GM23338 (cell line): ENCODE data around the gene S100A5. TPM values are rescaled to one million over a fixed set of nuclear protein-coding genes. Genes with fewer than 3 reads are reported as not detected.

Experiments
- ATAC-seq: fragments of 200-7000 bp; cut with Tn5 transposase; 3 replicates; pipeline ENCODE4 v1.9.1; 2020
- DNase-seq: peaks from one replicate; pipeline ENCODE4 v3.0.0-alpha.2; 2015; ENCODE audit warnings: low spot score
- H2AFZ ChIP-seq: fragments of 200-600 bp; sonication (generic); 2 replicates; pipeline ENCODE4 v1.8.0; 2016; ENCODE audit warnings: antibody characterized with exemption, mild to moderate bottlenecking, moderate library complexity
- H3F3A ChIP-seq: fragments of 200-600 bp; sonication (generic); replicated peaks from 2 replicates; pipeline ENCODE4 v1.8.0; 2017; ENCODE audit warnings: antibody characterized with exemption, mixed run types, low read depth
- H3K27ac ChIP-seq: fragments of 200-600 bp; sonication (generic); 2 replicates; pipeline ENCODE4 v1.6.1; 2016; ENCODE audit warnings: low read depth
- H3K27me3 ChIP-seq: fragments of 200-600 bp; sonication (generic); 2 replicates; pipeline ENCODE4 v1.8.0; 2016; ENCODE audit warnings: mild to moderate bottlenecking, mixed run types, moderate library complexity; ENCODE audit not compliant: insufficient read depth
- H3K36me3 ChIP-seq: fragments of 200-600 bp; sonication (generic); 2 replicates; pipeline ENCODE4 v1.8.0; 2016; ENCODE audit warnings: mild to moderate bottlenecking; ENCODE audit not compliant: insufficient read depth
- H3K4me1 ChIP-seq: fragments of 200-600 bp; sonication (generic); 2 replicates; pipeline ENCODE4 v1.8.0; 2016; ENCODE audit warnings: mild to moderate bottlenecking, moderate library complexity; ENCODE audit not compliant: insufficient read depth
- H3K4me2 ChIP-seq: fragments of 200-600 bp; sonication (generic); 2 replicates; pipeline ENCODE4 v1.7.1; 2017; ENCODE audit warnings: mixed run types
- H3K4me3 ChIP-seq: fragments of 200-600 bp; sonication (generic); 2 replicates; pipeline ENCODE4 v1.6.1; 2016; ENCODE audit warnings: mixed run types
- H3K79me2 ChIP-seq: fragments of 200-600 bp; sonication (generic); replicated peaks from 2 replicates; pipeline ENCODE4 v1.8.0; 2017; ENCODE audit warnings: mild to moderate bottlenecking; ENCODE audit not compliant: insufficient read depth
- H3K9me2 ChIP-seq: fragments of 200-600 bp; sonication (generic); 2 replicates; pipeline ENCODE4 v1.8.0; 2017; ENCODE audit not compliant: insufficient read depth
- H4K20me1 ChIP-seq: fragments of 200-600 bp; sonication (generic); replicated peaks from 2 replicates; pipeline ENCODE4 v1.8.0; 2017; ENCODE audit warnings: mild to moderate bottlenecking; ENCODE audit not compliant: insufficient read depth
- H3K27ac Mint-ChIP-seq: 2 replicates; pipeline ENCODE4 v1.8.0; 2020; ENCODE audit warnings: inconsistent platforms, mild to moderate bottlenecking, moderate library complexity, mixed read lengths
- H3K27me3 Mint-ChIP-seq: 3 replicates; pipeline ENCODE4 v1.8.0; 2022; ENCODE audit warnings: low read depth, mild to moderate bottlenecking, moderate library complexity, mixed read lengths, inconsistent platforms; ENCODE audit not compliant: insufficient read depth, poor library complexity
- H3K36me3 Mint-ChIP-seq: 3 replicates; pipeline ENCODE4 v1.8.0; 2021; ENCODE audit warnings: low read depth, mild to moderate bottlenecking, inconsistent platforms, moderate library complexity, mixed read lengths
- H3K4me1 Mint-ChIP-seq: 3 replicates; pipeline ENCODE4 v1.8.0; 2020; ENCODE audit warnings: mild to moderate bottlenecking, inconsistent platforms, mixed read lengths
- H3K4me3 Mint-ChIP-seq: 3 replicates; pipeline ENCODE4 v1.8.0; 2021; ENCODE audit warnings: moderate library complexity, mild to moderate bottlenecking, inconsistent platforms, mixed read lengths
- H3K9me3 Mint-ChIP-seq: 3 replicates; pipeline ENCODE4 v1.8.0; 2020; ENCODE audit warnings: moderate library complexity, mild to moderate bottlenecking, inconsistent platforms, mixed read lengths
- EZH2 ChIP-seq: fragments of 200-600 bp; sonication (generic); IDR thresholded peaks from one replicate; pipeline ENCODE4 v1.8.0; 2017; ENCODE audit warnings: antibody characterized with exemption, mild to moderate bottlenecking, low read depth; ENCODE audit not compliant: unreplicated experiment
- EZH2phosphoT487 ChIP-seq: fragments of 200-600 bp; sonication (generic); IDR thresholded peaks from one replicate; pipeline ENCODE4 v1.8.1; 2018; ENCODE audit warnings: antibody characterized with exemption; ENCODE audit not compliant: unreplicated experiment
- NANOG ChIP-seq: IDR thresholded peaks from 2 replicates; pipeline ENCODE4 v1.6.1; 2016; ENCODE audit warnings: antibody characterized with exemption, borderline replicate concordance
- POLR2AphosphoS5 ChIP-seq: IDR thresholded peaks from 2 replicates; pipeline ENCODE4 v1.6.1; 2016; ENCODE audit warnings: antibody characterized with exemption, low read depth
- STAT1 ChIP-seq: IDR thresholded peaks from one replicate; pipeline ENCODE4 v1.6.1; 2016; ENCODE audit warnings: antibody characterized with exemption; ENCODE audit not compliant: unreplicated experiment
- ZNF331 ChIP-seq: fragments of 250-450 bp; sonication (Bioruptor Pico); IDR thresholded peaks from 2 replicates; pipeline ENCODE4 v1.5.0; 2020; ENCODE audit warnings: low read depth, mild to moderate bottlenecking, moderate library complexity
- long read RNA-seq: library from polyadenylated mRNA; unstranded; transcript quantifications from one replicate; pipeline ENCODE4 v2.0.0, GENCODE V29; 2020; ENCODE audit not compliant: unreplicated experiment
- polyA plus RNA-seq: library from polyadenylated mRNA; unstranded; fragments of >200 nt; fragmentation: Nextera tagmentation; extraction: Ambion mirVana; gene quantifications from 2 replicates; pipeline ENCODE4 v1.2.1, GENCODE V29; 2016
- total RNA-seq: library from RNA; depleted of rRNA; stranded (reverse); fragments of >200 nt; shearing (Covaris generic); gene quantifications from 2 replicates; pipeline ENCODE4 v1.2.3, GENCODE V29; 2014; rRNA removed
- TF ChIP-seq, protein P1 (sequence below): IDR thresholded peaks from 2 replicates; pipeline ENCODE4 v1.6.1; 2016; ENCODE audit warnings: antibody characterized with exemption
- TF ChIP-seq, protein P2 (sequence below): fragments of 250-450 bp; sonication (Bioruptor Pico); IDR thresholded peaks from 2 replicates; pipeline ENCODE4 v1.5.0; 2020; ENCODE audit warnings: mild to moderate bottlenecking, moderate library complexity
- TF ChIP-seq, protein P3 (sequence below): IDR thresholded peaks from one replicate; pipeline ENCODE4 v1.6.1; 2018; ENCODE audit warnings: antibody characterized with exemption; ENCODE audit not compliant: unreplicated experiment

S100A5 gene, protein sequence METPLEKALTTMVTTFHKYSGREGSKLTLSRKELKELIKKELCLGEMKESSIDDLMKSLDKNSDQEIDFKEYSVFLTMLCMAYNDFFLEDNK
- not detected in 2 replicates for total RNA-seq
- polyA plus RNA-seq: 0.47 TPM in 1 of 2 replicates, not detected in the other
- long read RNA-seq: 0 reads

DNA sequence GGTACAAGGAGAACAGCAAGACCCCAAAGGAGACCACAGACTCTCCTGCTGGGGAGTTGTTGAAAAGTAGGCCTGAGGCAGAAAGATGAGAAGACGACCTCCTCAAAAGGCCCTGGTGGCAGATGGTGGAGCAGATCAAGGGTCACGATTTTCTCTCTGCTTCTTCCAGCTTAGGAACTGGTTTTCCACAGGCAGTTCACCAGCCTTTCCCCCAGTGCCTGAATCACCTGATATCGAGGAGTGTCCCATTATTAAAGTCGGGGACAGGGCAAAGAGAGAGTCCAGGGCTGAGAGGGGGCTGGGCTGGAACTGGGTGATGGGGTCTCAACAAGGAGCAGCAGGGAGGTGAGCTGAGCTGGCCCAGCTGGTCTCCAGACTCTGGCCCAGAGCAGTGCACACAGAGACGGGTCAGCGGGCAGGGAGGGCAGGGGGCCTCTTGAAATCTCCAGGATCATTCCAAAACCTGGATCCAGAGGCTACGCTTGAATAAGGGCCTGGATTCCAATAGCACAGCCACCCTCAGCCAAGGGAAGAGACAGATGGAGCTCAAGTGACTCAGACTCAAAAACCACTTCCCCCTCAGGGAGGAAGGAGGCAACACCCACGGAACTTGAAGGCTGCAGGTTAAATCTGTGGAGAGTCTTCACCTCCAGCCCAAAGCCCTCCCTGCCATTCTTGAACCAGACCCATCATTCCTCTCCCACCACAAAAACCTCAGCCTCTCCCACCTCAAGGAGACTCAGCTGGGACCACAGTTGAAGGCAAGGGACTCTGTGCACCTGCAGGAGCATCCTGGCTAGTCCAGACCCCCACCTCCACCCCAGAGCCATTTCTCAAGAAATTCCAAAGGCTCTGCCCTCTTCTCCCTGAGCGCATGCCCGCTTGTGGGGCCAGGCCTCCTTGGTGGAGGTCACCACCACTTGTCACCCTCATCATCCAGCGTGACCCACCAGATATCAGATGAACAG, at the start of gene S100A5:
S100A5 (minus strand) TSS at position 541 of the 968 bp plus-strand sequence. CDS start 743 bp downstream, outside the sequence.
- no peaks in the 10 kb centered on the region for H3K79me2 ChIP-seq
- Mint-ChIP-seq H3K9me3 (no peaks in the 10 kb centered on the region; the same call in 2 of the 3 replicates), H3K27me3 (peaks cover 27% of the 10 kb centered on the region), H3K36me3 (no peaks in the 10 kb centered on the region), H3K27ac (no peak within 1 kb of the TSS), H3K4me3 (no peak within 1 kb of the TSS; the same call in 2 of the 3 replicates), H3K4me1 (peaks cover 34% of the 10 kb centered on the region)
- no peak within 1 kb of the TSS for H3K27ac ChIP-seq
- H3K36me3 ChIP-seq: no peaks in the 10 kb centered on the region
- no peak for TF ChIP-seq NANOG
- no peak for TF ChIP-seq POLR2AphosphoS5
- TF ChIP-seq, protein P1, sequence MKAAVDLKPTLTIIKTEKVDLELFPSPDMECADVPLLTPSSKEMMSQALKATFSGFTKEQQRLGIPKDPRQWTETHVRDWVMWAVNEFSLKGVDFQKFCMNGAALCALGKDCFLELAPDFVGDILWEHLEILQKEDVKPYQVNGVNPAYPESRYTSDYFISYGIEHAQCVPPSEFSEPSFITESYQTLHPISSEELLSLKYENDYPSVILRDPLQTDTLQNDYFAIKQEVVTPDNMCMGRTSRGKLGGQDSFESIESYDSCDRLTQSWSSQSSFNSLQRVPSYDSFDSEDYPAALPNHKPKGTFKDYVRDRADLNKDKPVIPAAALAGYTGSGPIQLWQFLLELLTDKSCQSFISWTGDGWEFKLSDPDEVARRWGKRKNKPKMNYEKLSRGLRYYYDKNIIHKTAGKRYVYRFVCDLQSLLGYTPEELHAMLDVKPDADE: no peak
- TF ChIP-seq, protein P2, sequence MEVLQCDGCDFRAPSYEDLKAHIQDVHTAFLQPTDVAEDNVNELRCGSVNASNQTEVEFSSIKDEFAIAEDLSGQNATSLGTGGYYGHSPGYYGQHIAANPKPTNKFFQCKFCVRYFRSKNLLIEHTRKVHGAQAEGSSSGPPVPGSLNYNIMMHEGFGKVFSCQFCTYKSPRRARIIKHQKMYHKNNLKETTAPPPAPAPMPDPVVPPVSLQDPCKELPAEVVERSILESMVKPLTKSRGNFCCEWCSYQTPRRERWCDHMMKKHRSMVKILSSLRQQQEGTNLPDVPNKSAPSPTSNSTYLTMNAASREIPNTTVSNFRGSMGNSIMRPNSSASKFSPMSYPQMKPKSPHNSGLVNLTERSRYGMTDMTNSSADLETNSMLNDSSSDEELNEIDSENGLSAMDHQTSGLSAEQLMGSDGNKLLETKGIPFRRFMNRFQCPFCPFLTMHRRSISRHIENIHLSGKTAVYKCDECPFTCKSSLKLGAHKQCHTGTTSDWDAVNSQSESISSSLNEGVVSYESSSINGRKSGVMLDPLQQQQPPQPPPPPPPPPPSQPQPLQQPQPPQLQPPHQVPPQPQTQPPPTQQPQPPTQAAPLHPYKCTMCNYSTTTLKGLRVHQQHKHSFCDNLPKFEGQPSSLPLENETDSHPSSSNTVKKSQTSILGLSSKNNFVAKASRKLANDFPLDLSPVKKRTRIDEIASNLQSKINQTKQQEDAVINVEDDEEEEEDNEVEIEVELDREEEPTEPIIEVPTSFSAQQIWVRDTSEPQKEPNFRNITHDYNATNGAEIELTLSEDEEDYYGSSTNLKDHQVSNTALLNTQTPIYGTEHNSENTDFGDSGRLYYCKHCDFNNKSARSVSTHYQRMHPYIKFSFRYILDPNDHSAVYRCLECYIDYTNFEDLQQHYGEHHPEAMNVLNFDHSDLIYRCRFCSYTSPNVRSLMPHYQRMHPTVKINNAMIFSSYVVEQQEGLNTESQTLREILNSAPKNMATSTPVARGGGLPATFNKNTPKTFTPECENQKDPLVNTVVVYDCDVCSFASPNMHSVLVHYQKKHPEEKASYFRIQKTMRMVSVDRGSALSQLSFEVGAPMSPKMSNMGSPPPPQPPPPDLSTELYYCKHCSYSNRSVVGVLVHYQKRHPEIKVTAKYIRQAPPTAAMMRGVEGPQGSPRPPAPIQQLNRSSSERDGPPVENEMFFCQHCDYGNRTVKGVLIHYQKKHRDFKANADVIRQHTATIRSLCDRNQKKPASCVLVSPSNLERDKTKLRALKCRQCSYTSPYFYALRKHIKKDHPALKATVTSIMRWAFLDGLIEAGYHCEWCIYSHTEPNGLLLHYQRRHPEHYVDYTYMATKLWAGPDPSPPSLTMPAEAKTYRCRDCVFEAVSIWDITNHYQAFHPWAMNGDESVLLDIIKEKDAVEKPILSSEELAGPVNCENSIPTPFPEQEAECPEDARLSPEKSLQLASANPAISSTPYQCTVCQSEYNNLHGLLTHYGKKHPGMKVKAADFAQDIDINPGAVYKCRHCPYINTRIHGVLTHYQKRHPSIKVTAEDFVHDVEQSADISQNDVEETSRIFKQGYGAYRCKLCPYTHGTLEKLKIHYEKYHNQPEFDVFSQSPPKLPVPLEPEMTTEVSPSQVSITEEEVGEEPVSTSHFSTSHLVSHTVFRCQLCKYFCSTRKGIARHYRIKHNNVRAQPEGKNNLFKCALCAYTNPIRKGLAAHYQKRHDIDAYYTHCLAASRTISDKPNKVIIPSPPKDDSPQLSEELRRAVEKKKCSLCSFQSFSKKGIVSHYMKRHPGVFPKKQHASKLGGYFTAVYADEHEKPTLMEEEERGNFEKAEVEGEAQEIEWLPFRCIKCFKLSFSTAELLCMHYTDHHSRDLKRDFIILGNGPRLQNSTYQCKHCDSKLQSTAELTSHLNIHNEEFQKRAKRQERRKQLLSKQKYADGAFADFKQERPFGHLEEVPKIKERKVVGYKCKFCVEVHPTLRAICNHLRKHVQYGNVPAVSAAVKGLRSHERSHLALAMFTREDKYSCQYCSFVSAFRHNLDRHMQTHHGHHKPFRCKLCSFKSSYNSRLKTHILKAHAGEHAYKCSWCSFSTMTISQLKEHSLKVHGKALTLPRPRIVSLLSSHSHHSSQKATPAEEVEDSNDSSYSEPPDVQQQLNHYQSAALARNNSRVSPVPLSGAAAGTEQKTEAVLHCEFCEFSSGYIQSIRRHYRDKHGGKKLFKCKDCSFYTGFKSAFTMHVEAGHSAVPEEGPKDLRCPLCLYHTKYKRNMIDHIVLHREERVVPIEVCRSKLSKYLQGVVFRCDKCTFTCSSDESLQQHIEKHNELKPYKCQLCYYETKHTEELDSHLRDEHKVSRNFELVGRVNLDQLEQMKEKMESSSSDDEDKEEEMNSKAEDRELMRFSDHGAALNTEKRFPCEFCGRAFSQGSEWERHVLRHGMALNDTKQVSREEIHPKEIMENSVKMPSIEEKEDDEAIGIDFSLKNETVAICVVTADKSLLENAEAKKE (CRISPR knock-in tag): no peak
- TF ChIP-seq STAT1: no peak
- TF ChIP-seq ZNF331 (CRISPR knock-in tag): no peak
- TF ChIP-seq EZH2phosphoT487: no peak
- TF ChIP-seq, protein P3, sequence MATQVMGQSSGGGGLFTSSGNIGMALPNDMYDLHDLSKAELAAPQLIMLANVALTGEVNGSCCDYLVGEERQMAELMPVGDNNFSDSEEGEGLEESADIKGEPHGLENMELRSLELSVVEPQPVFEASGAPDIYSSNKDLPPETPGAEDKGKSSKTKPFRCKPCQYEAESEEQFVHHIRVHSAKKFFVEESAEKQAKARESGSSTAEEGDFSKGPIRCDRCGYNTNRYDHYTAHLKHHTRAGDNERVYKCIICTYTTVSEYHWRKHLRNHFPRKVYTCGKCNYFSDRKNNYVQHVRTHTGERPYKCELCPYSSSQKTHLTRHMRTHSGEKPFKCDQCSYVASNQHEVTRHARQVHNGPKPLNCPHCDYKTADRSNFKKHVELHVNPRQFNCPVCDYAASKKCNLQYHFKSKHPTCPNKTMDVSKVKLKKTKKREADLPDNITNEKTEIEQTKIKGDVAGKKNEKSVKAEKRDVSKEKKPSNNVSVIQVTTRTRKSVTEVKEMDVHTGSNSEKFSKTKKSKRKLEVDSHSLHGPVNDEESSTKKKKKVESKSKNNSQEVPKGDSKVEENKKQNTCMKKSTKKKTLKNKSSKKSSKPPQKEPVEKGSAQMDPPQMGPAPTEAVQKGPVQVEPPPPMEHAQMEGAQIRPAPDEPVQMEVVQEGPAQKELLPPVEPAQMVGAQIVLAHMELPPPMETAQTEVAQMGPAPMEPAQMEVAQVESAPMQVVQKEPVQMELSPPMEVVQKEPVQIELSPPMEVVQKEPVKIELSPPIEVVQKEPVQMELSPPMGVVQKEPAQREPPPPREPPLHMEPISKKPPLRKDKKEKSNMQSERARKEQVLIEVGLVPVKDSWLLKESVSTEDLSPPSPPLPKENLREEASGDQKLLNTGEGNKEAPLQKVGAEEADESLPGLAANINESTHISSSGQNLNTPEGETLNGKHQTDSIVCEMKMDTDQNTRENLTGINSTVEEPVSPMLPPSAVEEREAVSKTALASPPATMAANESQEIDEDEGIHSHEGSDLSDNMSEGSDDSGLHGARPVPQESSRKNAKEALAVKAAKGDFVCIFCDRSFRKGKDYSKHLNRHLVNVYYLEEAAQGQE: no peak
- TF ChIP-seq EZH2: no peak
- H3K4me1 ChIP-seq: peaks cover 27% of the 10 kb centered on the region
- no peak within 1 kb of the TSS for H3K4me3 ChIP-seq
- peaks cover 4% of the 10 kb centered on the region; the same call in 1 of the 2 replicates for H3F3A ChIP-seq
- H3K9me2 ChIP-seq: peaks cover 6% of the 10 kb centered on the region; the same call in 1 of the 2 replicates
- peaks cover 13% of the 10 kb centered on the region for H3K27me3 ChIP-seq
- no peak within 1 kb of the TSS for H3K4me2 ChIP-seq
- no peaks in the 10 kb centered on the region for H4K20me1 ChIP-seq
- ATAC-seq (no peak), DNase-seq (no peak)
- H2AFZ ChIP-seq: no peak within 1 kb of the TSS
